Articular chondrocyte of knee joint (primary cell): ENCODE measurements around the gene FCMR. TPM values are rescaled to one million over a fixed set of nuclear protein-coding genes. Genes with fewer than 3 reads are reported as not detected.

ENCODE experiments used
- total RNA-seq: library from RNA; depleted of rRNA; stranded (reverse); fragments of >200 nt; gene quantifications from 2 replicates; pipeline ENCODE4 v1.2.3, GENCODE V29; 2012

FCMR gene
- 0.65 TPM in 1 of 2 replicates, not detected in the other for total RNA-seq

GRCh38 chr1:206921772-206922265 lies at the start of gene FCMR:
FCMR (minus strand) TSS chr1:206921941; CDS start chr1:206921854, 87 bp downstream.

GRCh38 chr1:206970446-206970845 lies 48.7 kb upstream of the FCMR start, which contains the start of gene FCAMR:
FCAMR (minus strand) TSS chr1:206970460; CDS start chr1:206970125, 335 bp downstream.

GRCh38 chr1:206946261-206946660 lies 24.5 kb upstream of the FCMR start, which contains the start of gene PIGR:
PIGR (minus strand) TSS chr1:206946466; CDS start chr1:206940531, 5,935 bp downstream.

GRCh38 chr1:206897175-206897574 lies 24.6 kb downstream of the FCMR start, which contains the start of gene IL24:
IL24 (plus strand) TSS chr1:206897443; CDS start chr1:206897833, 390 bp downstream.

GRCh38 chr1:206864939-206865671 lies 56.6 kb downstream of the FCMR start, which contains the start of gene IL20:
IL20 (plus strand) TSS chr1:206865623; CDS start chr1:206865853, 230 bp downstream.

Other genes with a start within 250 kb of the FCMR start
- 37.7 and 45.3 TPM in 2 replicates for gene MAPKAPK2, start 237.0 kb downstream of the FCMR start, total RNA-seq
- gene IL19, start 151.2 kb downstream of the FCMR start, total RNA-seq = not detected in 2 replicates
- gene IL10, start 149.4 kb downstream of the FCMR start, total RNA-seq = 0.26 and 0.54 TPM in 2 replicates
- gene IL20, start 56.3 kb downstream of the FCMR start, total RNA-seq = not detected in 2 replicates
- gene IL24, start 24.5 kb downstream of the FCMR start, total RNA-seq = not detected in 2 replicates
- gene PIGR, start 24.5 kb upstream of the FCMR start, total RNA-seq = not detected in 2 replicates
- gene FCAMR, start 48.5 kb upstream of the FCMR start, total RNA-seq = not detected in 2 replicates
- gene C1orf116, start 110.8 kb upstream of the FCMR start, total RNA-seq = 0.13 TPM in 1 of 2 replicates, not detected in the other
- gene YOD1, start 129.3 kb upstream of the FCMR start, total RNA-seq = 11.7 and 12.3 TPM in 2 replicates
- gene PFKFB2, start 131.3 kb upstream of the FCMR start, total RNA-seq = 10.2 and 15.8 TPM in 2 replicates
- gene C4BPB, start 166.9 kb upstream of the FCMR start, total RNA-seq = not detected in 2 replicates
- not detected in 2 replicates for gene C4BPA, start 182.3 kb upstream of the FCMR start, total RNA-seq